SK-N-SH treated with all-trans-retinoic acid at 6 μM for 48 hours (cell line): ENCODE measurements around the gene BCAR3.

Experiments
- ATAC-seq: fragments of 200-7000 bp; cut with Tn5 transposase; 3 replicates; pipeline ENCODE4 v1.9.1; 2020; ENCODE audit warnings: mild to moderate bottlenecking, moderate library complexity
- ARNTL ChIP-seq: fragments of 450-650 bp; formaldehyde crosslinking; IDR thresholded peaks from 2 replicates; pipeline ENCODE4 v1.5.0; 2020; ENCODE audit warnings: low read depth, mild to moderate bottlenecking, moderate library complexity, borderline replicate concordance
- BACH2 ChIP-seq: fragments of 250-450 bp; sonication (Bioruptor Pico); IDR thresholded peaks from 2 replicates; pipeline ENCODE4 v1.9.0; 2021; ENCODE audit warnings: mild to moderate bottlenecking, borderline replicate concordance
- CSDC2 ChIP-seq: fragments of 250-450 bp; sonication (Bioruptor Pico); IDR thresholded peaks from 2 replicates; pipeline ENCODE4 v1.5.0; 2020; ENCODE audit warnings: mild to moderate bottlenecking, moderate library complexity
- ISL1 ChIP-seq: fragments of 250-450 bp; sonication (Bioruptor Pico); IDR thresholded peaks from 2 replicates; pipeline ENCODE4 v2.1.2; 2022; ENCODE audit warnings: mild to moderate bottlenecking, moderate library complexity
- PPARA ChIP-seq: fragments of 250-450 bp; sonication (Bioruptor Pico); IDR thresholded peaks from 2 replicates; pipeline ENCODE4 v1.5.0; 2020; ENCODE audit warnings: mild to moderate bottlenecking, borderline replicate concordance
- RARB ChIP-seq: fragments of 250-450 bp; sonication (Bioruptor Pico); IDR thresholded peaks from 2 replicates; pipeline ENCODE4 v1.8.0; 2021; ENCODE audit warnings: mild to moderate bottlenecking, moderate library complexity
- SNAI2 ChIP-seq: fragments of 250-450 bp; sonication (Bioruptor Pico); IDR thresholded peaks from 2 replicates; pipeline ENCODE4 v1.5.0; 2020; ENCODE audit warnings: mild to moderate bottlenecking, moderate library complexity
- TOX ChIP-seq: fragments of 250-450 bp; sonication (Bioruptor Pico); IDR thresholded peaks from 2 replicates; pipeline ENCODE4 v1.8.0; 2021; ENCODE audit warnings: mild to moderate bottlenecking, moderate library complexity, borderline replicate concordance
- ZC3H10 ChIP-seq: fragments of 250-450 bp; sonication (Bioruptor Pico); IDR thresholded peaks from 2 replicates; pipeline ENCODE4 v1.5.1; 2021; ENCODE audit warnings: mild to moderate bottlenecking, moderate library complexity
- ZFP3 ChIP-seq: fragments of 250-450 bp; sonication (Bioruptor Pico); IDR thresholded peaks from 2 replicates; pipeline ENCODE4 v1.5.0; 2020; ENCODE audit warnings: mild to moderate bottlenecking, moderate library complexity
- ZFP30 ChIP-seq: fragments of 450-650 bp; formaldehyde crosslinking; IDR thresholded peaks from 2 replicates; pipeline ENCODE4 v1.5.0; 2022; ENCODE audit warnings: mild to moderate bottlenecking, moderate library complexity
- ZNF565 ChIP-seq: fragments of 450-650 bp; formaldehyde crosslinking; conservative IDR thresholded peaks from 2 replicates; pipeline ENCODE4 v1.5.0; 2020; ENCODE audit warnings: low read depth, mild to moderate bottlenecking, moderate library complexity
- ZNF70 ChIP-seq: fragments of 450-650 bp; formaldehyde crosslinking; IDR thresholded peaks from 2 replicates; pipeline ENCODE4 v1.5.0; 2020; ENCODE audit warnings: mild to moderate bottlenecking, moderate library complexity
- ZNF8 ChIP-seq: fragments of 450-650 bp; formaldehyde crosslinking; IDR thresholded peaks from 2 replicates; pipeline ENCODE4 v1.5.0; 2020; ENCODE audit warnings: mild to moderate bottlenecking, moderate library complexity
- TF ChIP-seq, protein P1 (sequence below): fragments of 250-450 bp; sonication (Bioruptor Pico); IDR thresholded peaks from 2 replicates; pipeline ENCODE4 v1.5.1; 2020; ENCODE audit warnings: low read depth, mild to moderate bottlenecking, moderate library complexity
- TF ChIP-seq, protein P2 (sequence below): fragments of 250-450 bp; sonication (Bioruptor Pico); IDR thresholded peaks from 2 replicates; pipeline ENCODE4 v1.8.0; 2021; ENCODE audit warnings: low read depth, mild to moderate bottlenecking, moderate library complexity, borderline replicate concordance
- TF ChIP-seq, protein P3 (sequence below): fragments of 250-450 bp; sonication (Bioruptor Pico); IDR thresholded peaks from 2 replicates; pipeline ENCODE4 v1.8.0; 2020; ENCODE audit warnings: mild to moderate bottlenecking, moderate library complexity, borderline replicate concordance
- TF ChIP-seq, protein P4 (sequence below): fragments of 250-450 bp; sonication (Bioruptor Pico); IDR thresholded peaks from 2 replicates; pipeline ENCODE4 v1.5.1; 2021; ENCODE audit warnings: mild to moderate bottlenecking, moderate library complexity
- TF ChIP-seq, protein P5 (sequence below): fragments of 250-450 bp; sonication (Bioruptor Pico); IDR thresholded peaks from 2 replicates; pipeline ENCODE4 v1.5.0; 2020; ENCODE audit warnings: mild to moderate bottlenecking, moderate library complexity

BCAR3 gene

DNA sequence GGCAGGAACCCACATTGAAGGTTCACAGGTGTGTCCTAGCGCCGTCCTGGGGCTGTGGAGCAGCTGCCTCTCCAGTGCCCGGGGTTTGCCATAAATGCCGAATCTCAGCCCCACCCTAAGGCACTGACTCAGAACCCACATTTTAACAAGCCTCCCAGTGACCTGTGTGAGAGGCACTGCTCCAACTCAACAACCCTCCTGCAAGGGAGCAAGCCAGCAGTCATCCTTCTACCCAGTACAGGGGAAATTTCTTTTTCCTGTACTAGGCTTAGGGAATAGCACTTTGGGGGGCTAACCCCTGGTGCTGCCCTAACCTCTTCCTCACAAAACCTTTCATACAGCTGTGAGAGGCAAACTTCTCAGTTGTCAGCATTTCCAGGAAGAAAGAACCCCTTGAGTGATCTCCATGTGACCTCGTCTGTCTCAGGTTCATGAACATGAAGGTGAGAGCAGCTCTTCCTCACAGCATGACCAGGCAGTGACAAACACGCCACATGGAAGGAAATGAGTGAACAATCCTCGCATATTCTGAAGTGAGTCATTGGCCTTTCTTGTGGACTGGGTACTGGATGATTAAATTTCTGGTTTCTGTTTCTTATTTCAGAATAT, 11.4 kb upstream of the BCAR3 start:
- TF ChIP-seq ZFP3 (no peak), ISL1 (no peak), PPARA (no peak), BACH2 (CRISPR knock-in tag) (no peak), ZC3H10 (CRISPR knock-in tag) (no peak), ARNTL (CRISPR knock-in tag) (no peak), RARB (CRISPR knock-in tag) (no peak), CSDC2 (CRISPR knock-in tag) (no peak), ZNF565 (CRISPR knock-in tag) (no peak), ZNF8 (CRISPR knock-in tag) (no peak), ZNF70 (no peak), ZFP30 (CRISPR knock-in tag) (no peak), SNAI2 (CRISPR knock-in tag) (no peak), TOX (CRISPR knock-in tag) (no peak)
- TF ChIP-seq, protein P1, sequence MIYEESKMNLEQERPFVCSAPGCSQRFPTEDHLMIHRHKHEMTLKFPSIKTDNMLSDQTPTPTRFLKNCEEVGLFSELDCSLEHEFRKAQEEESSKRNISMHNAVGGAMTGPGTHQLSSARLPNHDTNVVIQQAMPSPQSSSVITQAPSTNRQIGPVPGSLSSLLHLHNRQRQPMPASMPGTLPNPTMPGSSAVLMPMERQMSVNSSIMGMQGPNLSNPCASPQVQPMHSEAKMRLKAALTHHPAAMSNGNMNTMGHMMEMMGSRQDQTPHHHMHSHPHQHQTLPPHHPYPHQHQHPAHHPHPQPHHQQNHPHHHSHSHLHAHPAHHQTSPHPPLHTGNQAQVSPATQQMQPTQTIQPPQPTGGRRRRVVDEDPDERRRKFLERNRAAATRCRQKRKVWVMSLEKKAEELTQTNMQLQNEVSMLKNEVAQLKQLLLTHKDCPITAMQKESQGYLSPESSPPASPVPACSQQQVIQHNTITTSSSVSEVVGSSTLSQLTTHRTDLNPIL = no peak
- TF ChIP-seq, protein P2, sequence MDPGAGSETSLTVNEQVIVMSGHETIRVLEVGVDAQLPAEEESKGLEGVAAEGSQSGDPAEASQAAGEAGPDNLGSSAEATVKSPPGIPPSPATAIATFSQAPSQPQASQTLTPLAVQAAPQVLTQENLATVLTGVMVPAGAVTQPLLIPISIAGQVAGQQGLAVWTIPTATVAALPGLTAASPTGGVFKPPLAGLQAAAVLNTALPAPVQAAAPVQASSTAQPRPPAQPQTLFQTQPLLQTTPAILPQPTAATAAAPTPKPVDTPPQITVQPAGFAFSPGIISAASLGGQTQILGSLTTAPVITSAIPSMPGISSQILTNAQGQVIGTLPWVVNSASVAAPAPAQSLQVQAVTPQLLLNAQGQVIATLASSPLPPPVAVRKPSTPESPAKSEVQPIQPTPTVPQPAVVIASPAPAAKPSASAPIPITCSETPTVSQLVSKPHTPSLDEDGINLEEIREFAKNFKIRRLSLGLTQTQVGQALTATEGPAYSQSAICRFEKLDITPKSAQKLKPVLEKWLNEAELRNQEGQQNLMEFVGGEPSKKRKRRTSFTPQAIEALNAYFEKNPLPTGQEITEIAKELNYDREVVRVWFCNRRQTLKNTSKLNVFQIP (CRISPR knock-in tag) = no peak
- peak; percentile 73 for ATAC-seq

GRCh38 chr1:93692451-93692861, 10.8 kb upstream of the BCAR3 start:
- ATAC-seq = peak; percentile 45
- TF ChIP-seq, protein P1 = no peak
- TF ChIP-seq ARNTL (CRISPR knock-in tag) (no peak), SNAI2 (CRISPR knock-in tag) (no peak)
- TF ChIP-seq, protein P3, sequence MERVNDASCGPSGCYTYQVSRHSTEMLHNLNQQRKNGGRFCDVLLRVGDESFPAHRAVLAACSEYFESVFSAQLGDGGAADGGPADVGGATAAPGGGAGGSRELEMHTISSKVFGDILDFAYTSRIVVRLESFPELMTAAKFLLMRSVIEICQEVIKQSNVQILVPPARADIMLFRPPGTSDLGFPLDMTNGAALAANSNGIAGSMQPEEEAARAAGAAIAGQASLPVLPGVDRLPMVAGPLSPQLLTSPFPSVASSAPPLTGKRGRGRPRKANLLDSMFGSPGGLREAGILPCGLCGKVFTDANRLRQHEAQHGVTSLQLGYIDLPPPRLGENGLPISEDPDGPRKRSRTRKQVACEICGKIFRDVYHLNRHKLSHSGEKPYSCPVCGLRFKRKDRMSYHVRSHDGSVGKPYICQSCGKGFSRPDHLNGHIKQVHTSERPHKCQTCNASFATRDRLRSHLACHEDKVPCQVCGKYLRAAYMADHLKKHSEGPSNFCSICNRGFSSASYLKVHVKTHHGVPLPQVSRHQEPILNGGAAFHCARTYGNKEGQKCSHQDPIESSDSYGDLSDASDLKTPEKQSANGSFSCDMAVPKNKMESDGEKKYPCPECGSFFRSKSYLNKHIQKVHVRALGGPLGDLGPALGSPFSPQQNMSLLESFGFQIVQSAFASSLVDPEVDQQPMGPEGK (CRISPR knock-in tag) = no peak
- TF ChIP-seq, protein P4, sequence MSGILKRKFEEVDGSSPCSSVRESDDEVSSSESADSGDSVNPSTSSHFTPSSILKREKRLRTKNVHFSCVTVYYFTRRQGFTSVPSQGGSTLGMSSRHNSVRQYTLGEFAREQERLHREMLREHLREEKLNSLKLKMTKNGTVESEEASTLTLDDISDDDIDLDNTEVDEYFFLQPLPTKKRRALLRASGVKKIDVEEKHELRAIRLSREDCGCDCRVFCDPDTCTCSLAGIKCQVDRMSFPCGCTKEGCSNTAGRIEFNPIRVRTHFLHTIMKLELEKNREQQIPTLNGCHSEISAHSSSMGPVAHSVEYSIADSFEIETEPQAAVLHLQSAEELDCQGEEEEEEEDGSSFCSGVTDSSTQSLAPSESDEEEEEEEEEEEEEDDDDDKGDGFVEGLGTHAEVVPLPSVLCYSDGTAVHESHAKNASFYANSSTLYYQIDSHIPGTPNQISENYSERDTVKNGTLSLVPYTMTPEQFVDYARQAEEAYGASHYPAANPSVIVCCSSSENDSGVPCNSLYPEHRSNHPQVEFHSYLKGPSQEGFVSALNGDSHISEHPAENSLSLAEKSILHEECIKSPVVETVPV (CRISPR knock-in tag) = no peak
- TF ChIP-seq, protein P5, sequence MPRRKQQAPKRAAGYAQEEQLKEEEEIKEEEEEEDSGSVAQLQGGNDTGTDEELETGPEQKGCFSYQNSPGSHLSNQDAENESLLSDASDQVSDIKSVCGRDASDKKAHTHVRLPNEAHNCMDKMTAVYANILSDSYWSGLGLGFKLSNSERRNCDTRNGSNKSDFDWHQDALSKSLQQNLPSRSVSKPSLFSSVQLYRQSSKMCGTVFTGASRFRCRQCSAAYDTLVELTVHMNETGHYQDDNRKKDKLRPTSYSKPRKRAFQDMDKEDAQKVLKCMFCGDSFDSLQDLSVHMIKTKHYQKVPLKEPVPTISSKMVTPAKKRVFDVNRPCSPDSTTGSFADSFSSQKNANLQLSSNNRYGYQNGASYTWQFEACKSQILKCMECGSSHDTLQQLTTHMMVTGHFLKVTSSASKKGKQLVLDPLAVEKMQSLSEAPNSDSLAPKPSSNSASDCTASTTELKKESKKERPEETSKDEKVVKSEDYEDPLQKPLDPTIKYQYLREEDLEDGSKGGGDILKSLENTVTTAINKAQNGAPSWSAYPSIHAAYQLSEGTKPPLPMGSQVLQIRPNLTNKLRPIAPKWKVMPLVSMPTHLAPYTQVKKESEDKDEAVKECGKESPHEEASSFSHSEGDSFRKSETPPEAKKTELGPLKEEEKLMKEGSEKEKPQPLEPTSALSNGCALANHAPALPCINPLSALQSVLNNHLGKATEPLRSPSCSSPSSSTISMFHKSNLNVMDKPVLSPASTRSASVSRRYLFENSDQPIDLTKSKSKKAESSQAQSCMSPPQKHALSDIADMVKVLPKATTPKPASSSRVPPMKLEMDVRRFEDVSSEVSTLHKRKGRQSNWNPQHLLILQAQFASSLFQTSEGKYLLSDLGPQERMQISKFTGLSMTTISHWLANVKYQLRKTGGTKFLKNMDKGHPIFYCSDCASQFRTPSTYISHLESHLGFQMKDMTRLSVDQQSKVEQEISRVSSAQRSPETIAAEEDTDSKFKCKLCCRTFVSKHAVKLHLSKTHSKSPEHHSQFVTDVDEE = no peak

DNA sequence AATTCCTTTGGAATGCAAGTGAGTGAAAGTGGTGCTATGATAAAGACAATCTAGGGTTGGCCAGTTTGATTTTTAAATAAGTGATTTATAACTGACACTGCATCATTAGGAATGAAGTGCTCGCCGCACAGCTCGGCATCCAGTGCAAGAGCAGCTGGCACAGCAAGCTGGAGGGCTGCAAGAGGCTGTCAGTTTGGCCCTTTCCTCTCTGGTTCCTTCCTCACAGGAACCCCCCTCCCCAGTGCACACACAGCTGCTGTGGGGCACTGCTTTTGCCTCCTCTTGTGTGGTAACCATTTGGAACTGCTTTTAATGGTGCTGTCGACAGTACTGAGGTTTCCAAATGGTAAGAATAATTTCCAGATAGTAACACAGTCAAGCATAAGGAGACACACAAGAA, 10.4 kb upstream of the BCAR3 start:
- peak; percentile 11; the same call in 2 of the 3 replicates for ATAC-seq
- no peak for TF ChIP-seq ZFP3
- TF ChIP-seq ARNTL (CRISPR knock-in tag) = no peak
- TF ChIP-seq, protein P5 = no peak
